ENCODE results near the gene PANK4.
A peak's percentile ranks its signal among the peaks of the same experiment; 100 is the strongest.

Gene PANK4

DNA sequence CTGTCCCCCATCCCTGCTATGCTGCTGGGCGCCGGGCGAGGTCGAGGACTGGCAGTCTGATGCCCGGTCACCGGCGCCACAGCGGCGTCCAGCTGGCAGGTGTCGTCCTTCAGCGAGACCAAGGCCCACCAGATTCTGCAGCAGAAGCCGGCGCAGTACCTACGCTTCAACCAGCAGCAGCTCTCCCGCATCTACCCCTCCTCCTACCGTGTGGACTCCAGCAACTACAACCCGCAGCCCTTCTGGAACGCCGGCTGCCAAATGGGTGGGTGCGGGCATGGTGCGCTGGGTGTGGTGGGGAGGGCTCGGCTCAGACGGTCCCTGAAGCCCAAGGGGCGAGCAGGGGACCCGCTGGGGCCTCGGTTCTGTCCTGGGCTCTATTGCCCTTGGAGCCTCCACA lies 29.6 kb downstream of the PANK4 start:
- no peak for TF ChIP-seq GATA2 (IDR thresholded peaks at IDR 0.05; ENCODE audit: low read depth, low read length)

DNA sequence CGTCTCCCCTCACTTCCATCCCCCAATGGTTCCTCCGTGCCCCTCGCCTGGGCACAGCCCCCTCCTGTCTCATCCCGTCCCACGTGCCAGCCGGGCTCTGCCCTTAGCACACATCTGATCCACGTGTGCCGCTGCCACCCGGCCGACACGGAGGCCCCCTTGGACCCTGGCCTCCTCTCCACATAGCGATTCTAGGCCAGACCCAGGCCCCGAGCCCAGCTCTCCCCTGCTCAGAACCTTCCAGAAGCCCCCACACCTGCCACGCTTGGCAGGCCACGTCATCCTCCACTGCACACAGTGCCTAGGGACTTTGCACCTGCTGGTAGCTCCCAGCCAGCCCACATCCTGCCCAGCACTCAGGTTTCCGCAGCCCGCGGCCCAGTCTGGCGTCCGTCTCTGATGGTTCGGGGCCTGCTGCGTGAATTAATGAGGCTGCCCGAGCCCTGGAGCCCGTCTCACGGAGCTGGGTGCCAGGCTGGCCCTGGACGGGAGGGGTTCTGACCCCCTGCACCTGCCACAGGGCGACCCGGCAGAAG lies 30.2 kb downstream of the PANK4 start:
- TF ChIP-seq GATA2 (IDR thresholded peaks at IDR 0.05; ENCODE audit: low read depth, low read length) (no peak), GATA3 (IDR thresholded peaks at IDR 0.05; ENCODE audit: low read depth, low read length) (no peak)

DNA sequence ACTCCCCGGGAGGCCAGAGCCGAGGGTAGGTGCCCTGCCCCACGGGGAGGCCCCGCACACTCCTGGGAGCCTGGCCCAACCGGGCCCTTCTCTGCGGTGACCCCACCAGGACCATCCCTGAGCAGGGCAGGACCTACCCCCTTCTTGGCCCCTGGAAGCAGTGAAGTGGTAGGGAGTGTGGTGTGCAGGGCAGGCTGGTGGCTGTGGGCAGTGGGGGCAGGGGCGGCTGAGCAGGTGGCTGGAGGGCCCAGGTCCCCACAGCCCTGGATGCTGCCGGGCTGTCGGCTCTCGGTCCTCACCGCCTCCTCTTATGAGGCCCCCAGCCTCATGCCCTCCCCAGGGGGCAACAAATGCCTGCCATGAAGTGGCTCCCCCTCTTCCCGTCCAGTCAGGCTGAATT lies 30.9 kb downstream of the PANK4 start:
- TF ChIP-seq GATA2 (IDR thresholded peaks at IDR 0.05; ENCODE audit: low read depth, low read length) (no peak), GATA3 (IDR thresholded peaks at IDR 0.05; ENCODE audit: low read depth, low read length) (no peak)

DNA sequence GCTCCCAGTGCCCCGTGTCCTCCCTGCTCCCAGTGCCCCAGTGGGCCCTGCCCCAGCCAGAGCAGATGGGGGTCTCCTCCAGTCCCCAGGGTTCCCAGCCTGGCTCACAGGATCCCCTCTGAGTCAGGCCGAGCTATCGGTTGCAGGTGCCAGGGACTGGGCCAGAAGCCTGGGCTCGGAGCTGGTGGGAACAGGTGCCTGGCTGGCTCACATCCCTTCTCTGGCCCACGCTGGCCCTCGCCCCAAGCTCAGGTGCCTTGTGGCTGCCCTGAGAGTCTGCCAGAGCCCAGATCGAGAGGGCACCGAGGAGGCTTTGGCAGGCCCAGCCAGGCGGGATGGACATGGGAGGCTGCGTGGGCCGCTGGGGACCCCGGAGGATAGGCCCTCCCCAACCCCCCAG lies 31.4 kb downstream of the PANK4 start:
- TF ChIP-seq GATA3 (IDR thresholded peaks at IDR 0.05; ENCODE audit: low read depth, low read length) (no peak), GATA2 (IDR thresholded peaks at IDR 0.05; ENCODE audit: low read depth, low read length) (no peak)

DNA sequence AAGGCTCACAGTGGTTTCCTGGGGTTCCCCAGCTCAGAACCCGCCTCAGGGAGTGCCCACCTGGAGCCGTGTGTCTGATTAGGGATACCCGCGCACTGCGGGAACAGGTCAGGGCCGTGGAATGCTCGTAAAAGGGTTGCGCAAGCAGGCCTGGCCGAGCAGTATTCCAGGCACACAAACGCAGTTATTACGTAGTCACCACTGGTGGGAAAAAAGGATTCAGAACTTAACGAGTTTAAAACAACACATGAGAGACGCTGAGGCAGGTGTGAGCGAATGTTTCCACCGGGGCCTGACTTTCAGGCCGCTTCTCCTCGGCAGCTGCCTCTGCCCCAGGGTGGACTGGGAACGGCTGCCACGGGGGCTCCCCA lies 32.1 kb downstream of the PANK4 start:
- TF ChIP-seq GATA2 (IDR thresholded peaks at IDR 0.05; ENCODE audit: low read depth, low read length) (no peak), GATA3 (IDR thresholded peaks at IDR 0.05; ENCODE audit: low read depth, low read length) (no peak)

DNA sequence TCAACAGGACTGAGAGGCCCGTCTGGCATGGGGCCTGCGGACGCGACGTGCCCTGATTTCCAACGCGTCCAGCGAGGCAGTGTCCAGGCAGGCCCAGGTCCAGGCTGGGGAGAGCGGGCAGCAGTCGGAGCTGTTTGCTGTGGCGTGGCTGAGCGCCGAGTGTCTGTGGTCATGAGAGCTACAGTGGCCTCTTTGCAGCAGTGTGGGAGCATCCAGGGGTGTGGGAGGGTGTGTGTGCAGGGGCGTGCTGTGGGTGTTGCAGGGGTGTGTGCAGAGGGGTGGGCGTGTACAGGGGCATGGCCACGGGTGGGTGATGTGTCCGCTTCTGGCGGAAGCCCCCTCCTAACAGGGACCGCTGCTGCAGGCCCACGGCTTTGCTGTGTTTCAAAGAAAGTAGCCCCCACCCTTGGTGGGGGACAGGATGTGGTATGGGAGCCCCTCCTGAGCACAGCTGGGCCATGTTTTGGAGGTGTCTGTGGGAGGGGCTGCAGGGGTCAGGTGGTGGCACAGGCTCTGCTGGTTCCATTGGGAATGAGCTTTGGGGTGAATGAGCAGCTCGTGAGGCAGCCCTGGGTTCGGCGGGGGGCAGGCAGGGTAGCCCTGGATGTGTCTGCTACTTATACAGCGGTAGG lies 32.6 kb downstream of the PANK4 start:
- TF ChIP-seq GATA3 (IDR thresholded peaks at IDR 0.05; ENCODE audit: low read depth, low read length) (no peak), GATA2 (IDR thresholded peaks at IDR 0.05; ENCODE audit: low read depth, low read length) (no peak)

DNA sequence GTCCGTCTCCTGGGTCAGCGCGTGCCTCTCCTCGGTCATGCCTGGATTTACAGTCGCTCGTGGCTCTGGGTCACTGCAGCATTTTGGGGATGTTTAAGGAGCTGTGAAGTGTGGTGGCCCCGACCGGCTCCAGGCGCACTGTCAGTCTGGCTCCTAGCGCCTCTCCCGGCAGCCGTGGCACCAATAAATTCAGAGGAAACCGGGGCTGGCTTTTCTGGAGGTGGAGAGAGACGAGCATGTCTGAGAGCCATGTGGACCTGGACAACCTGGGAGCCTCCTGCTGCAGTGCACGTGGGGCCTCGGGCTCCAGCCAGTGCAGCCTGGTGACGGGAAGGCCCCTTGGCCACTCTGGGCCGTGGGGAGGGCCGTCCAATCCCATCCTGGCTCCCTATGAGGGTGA lies 33.2 kb downstream of the PANK4 start:
- TF ChIP-seq GATA3 (IDR thresholded peaks at IDR 0.05; ENCODE audit: low read depth, low read length) (no peak), GATA2 (IDR thresholded peaks at IDR 0.05; ENCODE audit: low read depth, low read length) (no peak)

DNA sequence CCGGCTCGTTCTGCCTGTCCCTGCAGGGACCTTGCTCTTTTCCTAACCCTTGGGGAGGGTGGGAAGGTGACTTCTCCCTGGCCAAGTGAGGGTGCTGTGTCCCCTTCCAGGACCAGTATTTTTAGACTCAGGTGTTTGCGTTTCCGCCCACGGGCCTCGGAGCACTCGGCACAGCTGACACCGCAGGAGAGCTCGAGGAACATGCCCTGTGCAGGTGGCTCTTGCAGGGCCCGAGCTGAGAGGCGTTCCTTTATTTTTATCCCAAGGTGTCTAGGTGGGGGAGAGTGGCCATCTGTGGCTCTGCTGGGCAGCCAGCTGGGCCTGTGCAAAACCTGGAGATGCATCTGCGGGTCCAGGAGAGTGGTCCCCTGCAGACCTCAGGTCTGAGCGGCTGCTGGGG lies 34.3 kb downstream of the PANK4 start:
- TF ChIP-seq GATA2 (IDR thresholded peaks at IDR 0.05; ENCODE audit: low read depth, low read length) (no peak), GATA3 (IDR thresholded peaks at IDR 0.05; ENCODE audit: low read depth, low read length) (no peak)

DNA sequence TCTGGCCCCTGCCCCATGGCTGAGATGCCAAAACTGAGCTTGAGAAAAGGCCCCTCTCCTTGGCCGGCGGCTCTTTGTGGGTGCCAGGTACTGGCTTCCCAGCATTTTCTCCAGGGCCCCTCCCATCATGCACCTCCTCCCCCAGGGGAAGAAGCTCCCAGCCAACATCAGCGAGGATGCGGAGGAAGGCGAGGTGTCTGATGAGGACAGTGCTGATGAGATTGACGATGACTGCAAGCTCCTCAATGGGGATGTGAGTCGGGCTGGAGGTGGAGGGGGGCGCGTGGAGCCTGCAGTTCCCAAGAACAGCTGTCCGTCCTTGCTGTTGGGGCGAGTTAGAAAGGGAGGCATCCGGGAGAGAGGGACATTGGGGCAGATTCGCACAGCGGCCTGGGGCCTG lies 36.8 kb downstream of the PANK4 start:
- TF ChIP-seq GATA3 (IDR thresholded peaks at IDR 0.05; ENCODE audit: low read depth, low read length) (no peak), GATA2 (IDR thresholded peaks at IDR 0.05; ENCODE audit: low read depth, low read length) (no peak)

DNA sequence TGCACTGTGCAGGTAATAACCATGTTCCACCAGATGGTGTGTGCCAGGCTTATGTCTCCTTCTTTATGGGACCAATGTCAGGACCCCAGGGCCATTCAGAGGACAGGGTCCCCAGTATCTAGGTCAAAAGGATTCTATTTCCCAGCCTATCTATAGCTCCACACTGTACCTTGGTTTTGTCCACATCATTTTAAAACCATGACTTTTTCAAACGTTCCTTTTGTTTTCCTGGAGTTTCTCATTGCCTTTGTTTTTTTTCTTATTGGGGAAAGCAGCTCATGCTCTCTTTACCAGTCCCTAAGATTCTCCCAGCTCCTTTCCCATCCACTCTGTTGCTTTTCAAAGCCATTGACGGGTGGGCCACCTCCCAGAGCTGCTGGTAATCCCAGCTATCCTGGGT lies 37.7 kb downstream of the PANK4 start:
- TF ChIP-seq GATA2 (IDR thresholded peaks at IDR 0.05; ENCODE audit: low read depth, low read length), result no peak
- TF ChIP-seq GATA3 (IDR thresholded peaks at IDR 0.05; ENCODE audit: low read depth, low read length), result no peak

DNA sequence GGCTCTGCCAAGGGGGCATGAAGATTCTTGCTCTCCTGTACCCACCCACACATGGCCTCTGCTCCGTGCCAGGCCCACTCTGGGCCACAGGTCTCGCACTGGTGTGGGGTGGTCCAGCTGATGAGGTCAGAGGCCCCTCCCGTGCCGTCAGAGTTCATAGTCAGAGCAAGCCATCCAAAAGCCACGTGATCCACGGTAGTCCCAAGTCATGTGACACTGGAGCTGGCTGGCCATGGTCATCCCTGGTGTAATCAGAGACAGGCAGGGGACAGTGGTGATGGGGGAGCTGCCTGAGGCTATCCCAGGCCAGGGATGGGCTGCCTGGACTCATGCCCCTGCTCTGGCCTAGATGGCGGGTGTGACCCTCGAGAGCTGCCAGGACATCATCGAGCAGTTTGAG lies 39.8 kb downstream of the PANK4 start:
- no peak for TF ChIP-seq GATA3 (IDR thresholded peaks at IDR 0.05; ENCODE audit: low read depth, low read length)
- no peak for TF ChIP-seq GATA2 (IDR thresholded peaks at IDR 0.05; ENCODE audit: low read depth, low read length)

DNA sequence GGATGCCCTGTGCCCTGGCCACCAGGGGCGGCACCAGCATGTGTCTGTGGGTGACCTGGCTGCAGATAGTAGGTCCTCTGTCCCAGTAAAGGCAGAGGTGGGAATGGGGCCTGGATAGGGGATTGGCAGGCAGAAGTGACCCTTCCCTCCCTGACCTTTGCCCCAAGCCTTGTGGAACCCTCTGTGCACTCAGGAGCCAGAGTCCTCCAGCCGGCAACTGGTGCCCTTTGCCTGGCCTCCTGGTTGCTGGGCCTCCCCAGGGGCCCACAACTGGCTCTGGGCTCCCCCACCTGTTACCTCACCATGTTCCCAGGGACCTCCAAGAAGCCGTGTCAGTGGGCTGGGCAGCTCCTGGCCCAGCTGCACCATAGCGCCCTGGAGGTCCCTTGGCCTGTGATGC lies 40.4 kb downstream of the PANK4 start:
- TF ChIP-seq GATA2 (IDR thresholded peaks at IDR 0.05; ENCODE audit: low read depth, low read length), result no peak
- TF ChIP-seq GATA3 (IDR thresholded peaks at IDR 0.05; ENCODE audit: low read depth, low read length), result no peak

DNA sequence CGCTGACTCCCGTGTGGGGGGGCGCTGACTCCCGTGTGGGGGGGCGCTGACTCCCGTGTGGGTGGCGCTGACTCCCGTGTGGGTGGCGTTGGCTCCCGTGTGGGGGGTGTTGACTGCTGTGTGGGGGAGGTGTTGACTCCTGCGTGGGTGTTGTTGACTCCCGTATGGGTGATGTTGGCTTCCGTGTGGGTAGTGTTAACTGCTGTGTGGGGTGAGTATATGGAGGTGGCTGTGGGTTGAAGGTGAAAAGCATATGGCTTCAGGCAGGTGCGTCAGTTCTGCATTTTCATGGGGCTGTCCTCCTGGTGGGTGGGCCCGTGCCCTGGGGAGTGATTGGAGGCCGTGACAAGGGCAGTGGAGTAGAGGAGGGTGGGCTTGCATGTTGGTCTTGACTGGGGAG lies 42.4 kb downstream of the PANK4 start:
- TF ChIP-seq GATA2 (IDR thresholded peaks at IDR 0.05; ENCODE audit: low read depth, low read length), result no peak
- no peak for TF ChIP-seq GATA3 (IDR thresholded peaks at IDR 0.05; ENCODE audit: low read depth, low read length)

DNA sequence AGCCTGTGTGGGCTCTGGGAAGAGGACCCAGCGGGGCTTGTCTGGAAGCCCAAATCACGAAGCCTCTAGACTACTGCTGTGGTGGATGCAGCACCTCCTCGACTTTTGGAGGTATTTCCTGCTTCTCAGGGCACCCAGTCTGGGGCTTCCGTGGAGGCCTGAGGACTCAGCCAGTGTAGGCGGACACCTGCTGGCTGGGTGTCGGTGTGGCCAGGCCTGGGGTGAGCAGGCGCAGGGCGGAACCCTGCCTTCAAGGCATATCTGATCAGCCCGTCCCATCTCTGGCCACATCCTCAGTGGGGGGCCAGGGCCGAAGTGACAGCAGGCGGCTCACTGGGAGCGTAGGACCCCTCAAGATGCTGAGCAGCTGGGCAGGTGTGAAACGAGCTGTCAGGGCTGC lies 43.4 kb downstream of the PANK4 start:
- TF ChIP-seq GATA3 (IDR thresholded peaks at IDR 0.05; ENCODE audit: low read depth, low read length) (no peak), GATA2 (IDR thresholded peaks at IDR 0.05; ENCODE audit: low read depth, low read length) (no peak)

DNA sequence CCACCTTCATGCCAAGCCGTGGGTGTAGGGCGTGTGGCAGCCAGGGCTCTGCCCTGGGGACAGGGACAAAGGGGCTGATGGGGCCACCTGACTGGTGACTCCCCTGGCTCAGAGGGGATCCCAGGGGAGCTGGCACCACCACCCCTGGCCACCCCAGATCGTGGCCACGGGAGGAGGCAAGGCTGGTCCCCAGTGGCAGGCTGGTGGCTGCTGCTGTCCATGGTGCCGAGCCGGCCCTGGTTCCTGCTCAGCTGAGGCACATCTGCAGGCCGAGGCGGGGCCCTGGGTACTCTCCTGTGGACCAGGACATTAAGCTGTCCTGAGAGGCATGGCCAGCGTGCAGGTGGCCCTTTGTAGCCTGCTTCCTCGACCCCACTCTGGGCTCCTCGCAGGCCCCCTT lies 43.8 kb downstream of the PANK4 start:
- TF ChIP-seq GATA3 (IDR thresholded peaks at IDR 0.05; ENCODE audit: low read depth, low read length) (no peak), GATA2 (IDR thresholded peaks at IDR 0.05; ENCODE audit: low read depth, low read length) (no peak)

DNA sequence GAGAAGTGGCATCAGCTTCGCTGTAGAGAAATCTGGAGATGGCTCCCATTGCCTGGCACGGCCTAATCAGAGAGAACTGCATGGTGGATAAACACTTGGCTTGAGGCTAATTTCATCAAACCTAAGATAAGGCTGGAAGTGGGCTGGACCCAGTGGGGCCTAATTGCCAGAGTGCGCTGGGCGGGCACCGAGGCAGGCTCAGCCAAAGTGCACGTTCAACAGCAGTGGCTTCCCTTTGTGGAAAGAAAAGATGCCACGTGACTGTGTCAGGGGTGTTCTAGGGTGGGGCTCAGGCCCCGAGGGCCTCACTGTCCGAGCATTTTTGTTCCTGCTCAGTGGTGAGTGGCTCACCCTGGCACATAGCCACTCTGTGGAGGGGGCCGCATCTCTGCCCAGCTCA lies 44.5 kb downstream of the PANK4 start:
- no peak for TF ChIP-seq GATA3 (IDR thresholded peaks at IDR 0.05; ENCODE audit: low read depth, low read length)
- TF ChIP-seq GATA2 (IDR thresholded peaks at IDR 0.05; ENCODE audit: low read depth, low read length), result peak; percentile 88

All from SH-SY5Y (cell line).